A549 (cell line): Measurements from ENCODE around the gene TGIF1. TPM values are rescaled to one million over a fixed set of nuclear protein-coding genes. Genes with fewer than 3 reads are reported as not detected.

Experiments used
- ATAC-seq, 2 experiments: fragments of 200-7000 bp in 1 of 2; fragments of >200 bp in 1 of 2; cut with Nextera tagmentation in 1 of 2; cut with Tn5 transposase in 1 of 2; 3 replicates each; pipeline versions ENCODE4 v1.8.0 to v1.9.1; 2018 to 2020; ENCODE audit warnings: mild to moderate bottlenecking in 1 of 2, moderate library complexity in 1 of 2
- CTCF ChIA-PET: fragments of 300-600 bp; sonication (Branson Sonifier 250); formaldehyde crosslinking; extraction: SDS; loops from one replicate; lab custom pipeline; 2021; ENCODE audit warnings: antibody characterized with exemption, inconsistent platforms; lab: Yijun Ruan, JAX
- POLR2A ChIA-PET: fragments of 350-600 bp; formaldehyde crosslinking; extraction: SDS; loops from one replicate; lab custom pipeline; 2021; ENCODE audit warnings: antibody characterized with exemption, inconsistent platforms; lab: Yijun Ruan, JAX
- DNase-seq, 2 experiments: peaks; one replicate each; pipeline versions ENCODE4 v3.0.0 to v3.0.0-alpha.2; 2011 to 2016; ENCODE audit warnings: low read depth in 1 of 2, low spot score in 1 of 2
- FAIRE-seq: peaks from 2 replicates; lab custom pipeline; 2011; peaks lifted over from hg19 to GRCh38; lab: Jason Lieb, UNC
- H3K27ac ChIP-seq, 2 experiments: fragments of >200 bp; sonication (Bioruptor Twin); formaldehyde crosslinking; 3 replicates each; pipeline ENCODE4 v1.5.1; 2016 to 2017
- H3K4me1 ChIP-seq: fragments of >200 bp; sonication (Bioruptor Twin); formaldehyde crosslinking; 3 replicates; pipeline ENCODE4 v1.6.1; 2016
- H3K4me2 ChIP-seq: fragments of >200 bp; sonication (Bioruptor Twin); formaldehyde crosslinking; 3 replicates; pipeline ENCODE4 v1.6.1; 2016
- H3K4me3 ChIP-seq: fragments of >200 bp; sonication (Bioruptor Twin); formaldehyde crosslinking; 3 replicates; pipeline ENCODE4 v1.5.1; 2016
- H3K9me3 ChIP-seq: fragments of >200 bp; sonication (Bioruptor Twin); formaldehyde crosslinking; 3 replicates; pipeline ENCODE4 v1.6.1; 2016
- ATOH8 ChIP-seq: fragments of 250-450 bp; sonication (Bioruptor Pico); IDR thresholded peaks from 2 replicates; pipeline ENCODE4 v1.5.0; 2020; ENCODE audit warnings: low read depth, mild to moderate bottlenecking, moderate library complexity
- CBX8 ChIP-seq: fragments of 200-600 bp; sonication (generic); IDR thresholded peaks from 2 replicates; pipeline ENCODE4 v1.6.1; 2016
- CHD2 ChIP-seq: fragments of 150-350 bp; IDR thresholded peaks from 2 replicates; pipeline ENCODE4 v1.6.1; 2014; ENCODE audit warnings: low read length; ENCODE audit not compliant: partially characterized antibody
- ELK1 ChIP-seq: fragments of 150-350 bp; IDR thresholded peaks from 2 replicates; pipeline ENCODE4 v1.6.1; 2014; ENCODE audit warnings: low read depth, mild to moderate bottlenecking, low read length
- ESRRA ChIP-seq: fragments of 150-350 bp; IDR thresholded peaks from 2 replicates; pipeline ENCODE4 v1.6.1; 2014; ENCODE audit warnings: mild to moderate bottlenecking, low read length, borderline replicate concordance
- GATA3 ChIP-seq: IDR thresholded peaks from 2 replicates; pipeline ENCODE4 v1.6.1; 2012; ENCODE audit warnings: borderline replicate concordance
- HES2 ChIP-seq: fragments of >200 bp; sonication (Bioruptor Twin); formaldehyde crosslinking; IDR thresholded peaks from 2 replicates; pipeline ENCODE4 v1.6.1; 2016
- HOXB5 ChIP-seq: fragments of 250-450 bp; sonication (Bioruptor Pico); IDR thresholded peaks from 2 replicates; pipeline ENCODE4 v1.5.0; 2020; ENCODE audit warnings: mild to moderate bottlenecking, moderate library complexity
- JUNB ChIP-seq: fragments of >200 bp; sonication (Bioruptor Twin); formaldehyde crosslinking; IDR thresholded peaks from 2 replicates; pipeline ENCODE4 v1.6.1; 2016
- KDM5A ChIP-seq: fragments of 200-600 bp; sonication (generic); IDR thresholded peaks from 2 replicates; pipeline ENCODE4 v1.6.1; 2016; ENCODE audit warnings: antibody characterized with exemption, mild to moderate bottlenecking
- MAX ChIP-seq: IDR thresholded peaks from 2 replicates; pipeline ENCODE4 v1.6.1; 2012
- MAZ ChIP-seq: fragments of 150-350 bp; IDR thresholded peaks from 2 replicates; pipeline ENCODE4 v1.6.1; 2014; ENCODE audit warnings: antibody characterized with exemption, low read depth, low read length, borderline replicate concordance
- MYC ChIP-seq: IDR thresholded peaks from 2 replicates; pipeline ENCODE4 v1.6.1; 2012; ENCODE audit warnings: mild to moderate bottlenecking, inconsistent platforms, low read length, improper control_type of control experiment, borderline replicate concordance
- NFE2L2 ChIP-seq: fragments of 150-350 bp; conservative IDR thresholded peaks from 2 replicates; pipeline ENCODE4 v1.6.1; 2014; ENCODE audit warnings: low read length
- NPAS2 ChIP-seq: fragments of 250-450 bp; sonication (Bioruptor Pico); IDR thresholded peaks from 2 replicates; pipeline ENCODE4 v1.8.0; 2022; ENCODE audit warnings: mild to moderate bottlenecking, moderate library complexity, borderline replicate concordance
- NR3C1 ChIP-seq: fragments of >200 bp; sonication (Bioruptor Twin); formaldehyde crosslinking; IDR thresholded peaks from 3 replicates; pipeline ENCODE4 v1.6.1; 2017
- PHF8 ChIP-seq: fragments of 200-600 bp; sonication (generic); IDR thresholded peaks from 2 replicates; pipeline ENCODE4 v1.6.1; 2016; ENCODE audit warnings: low read depth, mild to moderate bottlenecking, antibody characterized with exemption, moderate library complexity, borderline replicate concordance
- SMC3 ChIP-seq: fragments of >200 bp; sonication (Bioruptor Twin); formaldehyde crosslinking; IDR thresholded peaks from 3 replicates; pipeline ENCODE4 v1.6.1; 2018; ENCODE audit warnings: inconsistent platforms
- USF2 ChIP-seq: fragments of 450-650 bp; IDR thresholded peaks from 2 replicates; pipeline ENCODE4 v1.6.1; 2014; ENCODE audit warnings: antibody characterized with exemption
- ZSCAN20 ChIP-seq: fragments of 250-450 bp; sonication (Bioruptor Pico); IDR thresholded peaks from 2 replicates; pipeline ENCODE4 v1.8.0; 2022; ENCODE audit warnings: mild to moderate bottlenecking, moderate library complexity
- WGBS: methylation state at CpG from one replicate; pipeline ENCODE4 v1.1.6; 2017; ENCODE audit errors: missing lambda C conversion rate; 5-methylcytosine and 5-hydroxymethylcytosine counted together
- polyA plus RNA-seq, 4 experiments: library from polyadenylated mRNA; depleted of rRNA in 3 of 4; stranded (reverse); fragments of >200 nt; fragmentation: RNase III in 1 of 4; extraction: RNeasy Plus Mini Kit Qiagen cat#74134 plus additional on column Dnase treatment in 1 of 4; gene quantifications; 2 replicates in 3 of 4; 3 replicates in 1 of 4; pipeline ENCODE4 v1.2.3, GENCODE V29; 2011 to 2017

TGIF1 gene
- polyA plus RNA-seq, 2 of the 4 experiments (the other 2 are of a cell fraction), result 160 to 174 TPM

GRCh38 chr18:3400567-3401296, 49.2 kb upstream of the TGIF1 start:
- WGBS, result 72% methylated on average over 2 of the region's 2 CpGs
- CTCF ChIA-PET, result interaction anchor here (0.6 kb wide), 1 partner anchor 10 kb away, joined by 4 read pairs; no protein-coding TSS in a partner anchor
- TF ChIP-seq CHD2 (no peak), KDM5A (no peak), JUNB (no peak), NPAS2 (CRISPR knock-in tag) (no peak), ELK1 (no peak), ESRRA (no peak), NR3C1 (no peak), HOXB5 (no peak)
- TF ChIP-seq, all 56 proteins: peak for 0
- Histone ChIP-seq H3K4me2 (no peak overlapping the region), H3K27ac (no peak overlapping the region), H3K9me3 (peaks cover 4% of the 10 kb centered on the region; the same call in 2 of the 3 replicates), H3K4me1 (peaks cover 17% of the 10 kb centered on the region; the same call in 2 of the 3 replicates), H3K4me3 (no peak overlapping the region)
- no peak for ATAC-seq
- no peak for FAIRE-seq
- POLR2A ChIA-PET, result no interaction called here
- DNase-seq, result no peak

- TF ChIP-seq MAZ (no peak), GATA3 (0 out of 2 replicates have a peak, but pooled peaks have one; percentile 31)
- Histone ChIP-seq H3K4me1 (peaks cover 17% of the 10 kb centered on the region; the same call in 2 of the 3 replicates), H3K4me2 (peak overlapping the region; percentile 43), H3K4me3 (no peak overlapping the region), H3K27ac (0 out of 6 replicates have a peak overlapping the region, but pooled peaks of 1 of the 2 experiments have one; percentile 13), H3K9me3 (peaks cover 4% of the 10 kb centered on the region; the same call in 2 of the 3 replicates)
- DNase-seq (no peak), FAIRE-seq (no peak), ATAC-seq (no peak; a peak in 1 of 6 replicates)
- 44% methylated on average over 5 of the region's 5 CpGs for WGBS
- ChIA-PET CTCF (interaction anchor here (0.6 kb wide), 1 partner anchor 24 kb away, joined by 3 read pairs; no protein-coding TSS in a partner anchor), POLR2A (no interaction called here)
Observed at GRCh38 chr18:3401669-3402620, 48.0 kb upstream of the TGIF1 start.

GRCh38 chr18:3402982-3403451, 47.0 kb upstream of the TGIF1 start:
- DNase-seq (peak in 1 of 2 experiments; percentile 52), ATAC-seq (peak in 1 of 2 experiments; percentile 42; a peak in 2 of 6 replicates), FAIRE-seq (no peak)
- H3K9me3 ChIP-seq, result peaks cover 4% of the 10 kb centered on the region; the same call in 2 of the 3 replicates
- ChIA-PET POLR2A (no interaction called here), CTCF (interaction anchor here (0.9 kb wide), 1 partner anchor 32 kb away, joined by 3 read pairs; no protein-coding TSS in a partner anchor)
- no peak overlapping the region for H3K4me3 ChIP-seq
- peak overlapping the region; percentile 43; the same call in 2 of the 3 replicates for H3K4me2 ChIP-seq
- H3K4me1 ChIP-seq, result peaks cover 17% of the 10 kb centered on the region
- TF ChIP-seq CBX8, result no peak
- peak; percentile 71 for TF ChIP-seq USF2
- H3K27ac ChIP-seq, result peak overlapping the region in 1 of 2 experiments; percentile 2; a peak in 1 of 6 replicates
- 56% methylated on average over 1 of the region's 1 CpG for WGBS

- WGBS, result 80% methylated on average over 2 of the region's 3 CpGs
- POLR2A ChIA-PET, result no interaction called here
- Histone ChIP-seq H3K4me3 (no peak overlapping the region), H3K9me3 (peaks cover 4% of the 10 kb centered on the region; the same call in 1 of the 3 replicates), H3K4me2 (no peak overlapping the region), H3K4me1 (peaks cover 37% of the 10 kb centered on the region), H3K27ac (0 out of 6 replicates have a peak overlapping the region, but pooled peaks of 1 of the 2 experiments have one; percentile 35)
- ATAC-seq, result no peak
- TF ChIP-seq MAX, result no peak
- TF ChIP-seq ATOH8 (CRISPR knock-in tag), result no peak
- no peak for TF ChIP-seq SMC3
- no peak for TF ChIP-seq HES2
- no peak for TF ChIP-seq PHF8
- no peak for TF ChIP-seq ZSCAN20 (CRISPR knock-in tag)
- TF ChIP-seq NFE2L2, result no peak
- TF ChIP-seq USF2, result no peak
- TF ChIP-seq KDM5A, result no peak
- no peak for TF ChIP-seq MYC
- no peak for FAIRE-seq
- CTCF ChIA-PET, result interaction anchor here (1.0 kb wide), 1 partner anchor 10 kb away, joined by 3 read pairs; no protein-coding TSS in a partner anchor
- DNase-seq, result no peak
Observed at GRCh38 chr18:3405713-3406112, 44.3 kb upstream of the TGIF1 start.
